Activated T-cell treated with anti-CD3 and anti-CD28 coated beads for 24 hours (primary cell): ENCODE results near the gene NHLH2.

Experiments used
- DNase-seq: peaks from one replicate; pipeline ENCODE4 v3.0.0-alpha.2; 2020; ENCODE audit warnings: low read depth

Gene NHLH2

DNA sequence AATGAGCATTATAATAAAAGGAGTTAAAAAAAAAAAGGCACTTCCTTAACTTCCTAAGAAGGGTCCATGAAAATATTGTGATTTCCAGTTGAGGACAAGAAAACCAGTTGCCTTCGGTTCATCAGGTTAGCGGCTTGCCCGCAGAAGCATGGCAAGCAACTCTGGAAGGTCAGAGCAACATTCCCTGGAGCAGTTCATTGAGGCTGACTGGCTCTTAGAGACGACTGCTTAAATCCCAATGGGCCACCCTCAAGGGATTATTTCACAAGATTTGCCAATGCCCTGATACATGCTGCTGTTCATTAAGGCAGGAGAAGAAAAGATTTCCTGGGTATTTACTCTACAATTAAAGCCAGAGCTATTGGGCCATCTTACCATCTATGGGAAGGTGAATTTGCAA, 43.4 kb downstream of the NHLH2 start:
- no peak for DNase-seq

DNA sequence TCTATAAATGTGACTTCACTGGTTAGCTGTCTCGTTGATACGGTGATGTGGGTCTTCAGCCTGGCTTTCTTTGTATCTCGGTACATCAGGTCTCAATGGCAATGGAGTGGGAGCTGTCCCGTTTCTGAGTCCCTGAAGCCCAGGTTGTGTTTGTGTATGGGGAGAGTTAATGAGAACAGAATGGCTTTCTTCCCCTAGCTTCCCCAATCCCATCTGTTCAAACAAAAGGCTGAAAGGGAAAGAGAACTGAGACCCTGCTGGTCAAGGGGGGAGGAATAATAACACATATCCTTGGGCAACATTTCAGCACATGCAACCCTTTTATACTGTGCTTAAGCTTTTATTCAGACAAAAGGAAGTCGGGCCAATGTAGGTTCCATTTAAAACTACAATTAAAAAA, 44.0 kb downstream of the NHLH2 start:
- no peak for DNase-seq

GRCh38 chr1:115796036-115796435, 44.9 kb downstream of the NHLH2 start:
- no peak for DNase-seq

- DNase-seq = no peak
Measured at GRCh38 chr1:115794976-115795639, 45.8 kb downstream of the NHLH2 start.

GRCh38 chr1:115793162-115793561, 47.8 kb downstream of the NHLH2 start:
- DNase-seq = no peak

- DNase-seq = no peak
Measured at GRCh38 chr1:115791816-115792215, 49.1 kb downstream of the NHLH2 start.

GRCh38 chr1:115790846-115791245, 50.1 kb downstream of the NHLH2 start:
- no peak for DNase-seq

GRCh38 chr1:115790356-115790755, 50.6 kb downstream of the NHLH2 start:
- no peak for DNase-seq
